HEK293 (cell line): ENCODE measurements around the gene RDX.

Source experiments
- CTCF ChIA-PET: fragments of 350-600 bp; formaldehyde crosslinking; extraction: SDS; loops from one replicate; lab custom pipeline; 2021; ENCODE audit warnings: antibody characterized with exemption; lab: Yijun Ruan, JAX
- POLR2A ChIA-PET: fragments of 300-600 bp; formaldehyde crosslinking; extraction: SDS; loops from one replicate; lab custom pipeline; 2020; ENCODE audit warnings: antibody characterized with exemption, inconsistent platforms; lab: Yijun Ruan, JAX
- H3K27ac ChIP-seq: fragments of 200-500 bp; sonication (Bioruptor generic); 2 replicates; pipeline ENCODE4 v1.5.1; 2014; ENCODE audit warnings: low read depth, low read length, control low read depth, inconsistent platforms; ENCODE audit errors: extremely low read depth
- H3K36me3 ChIP-seq, 2 experiments: fragments of 200-500 bp in 1 of 2; sonication (Bioruptor generic) in 1 of 2; 1 replicate in 1 of 2; 2 replicates in 1 of 2; pipeline ENCODE4 v1.5.1; 2014 to 2017; ENCODE audit warnings: inconsistent platforms in 2 of 2, low read length in 2 of 2; ENCODE audit not compliant: control insufficient read depth in 2 of 2, insufficient read depth in 1 of 2
- H3K4me1 ChIP-seq: fragments of 200-500 bp; sonication (Bioruptor generic); 2 replicates; pipeline ENCODE4 v1.5.1; 2014; ENCODE audit warnings: mild to moderate bottlenecking, low read length, inconsistent platforms; ENCODE audit not compliant: control insufficient read depth, insufficient read depth
- H3K4me3 ChIP-seq: 2 replicates; pipeline ENCODE4 v1.5.1; 2011; ENCODE audit warnings: low read depth, mild to moderate bottlenecking, control low read depth, low read length, moderate library complexity
- H3K9me3 ChIP-seq: fragments of 200-500 bp; sonication (Bioruptor generic); 2 replicates; pipeline ENCODE4 v1.5.1; 2014; ENCODE audit warnings: low read depth, low read length, inconsistent platforms; ENCODE audit not compliant: control insufficient read depth, insufficient read depth
- BCL6B ChIP-seq: fragments of 450-650 bp; formaldehyde crosslinking; IDR thresholded peaks from 2 replicates; pipeline ENCODE4 v1.5.1; 2017; ENCODE audit warnings: missing biosample characterization, missing genetic modification characterization
- FEZF1 ChIP-seq: fragments of 450-650 bp; formaldehyde crosslinking; IDR thresholded peaks from 2 replicates; pipeline ENCODE4 v1.5.1; 2016; ENCODE audit warnings: missing biosample characterization, missing genetic modification characterization
- KLF1 ChIP-seq: fragments of 450-650 bp; formaldehyde crosslinking; IDR thresholded peaks from 2 replicates; pipeline ENCODE4 v1.5.1; 2016; ENCODE audit warnings: missing biosample characterization, missing genetic modification characterization
- KLF16 ChIP-seq: fragments of 450-650 bp; formaldehyde crosslinking; IDR thresholded peaks from 2 replicates; pipeline ENCODE4 v1.5.1; 2017; ENCODE audit warnings: missing biosample characterization, missing genetic modification characterization
- OSR2 ChIP-seq: fragments of 450-650 bp; formaldehyde crosslinking; IDR thresholded peaks from 2 replicates; pipeline ENCODE4 v1.5.1; 2016; ENCODE audit warnings: missing biosample characterization, missing genetic modification characterization
- PRDM4 ChIP-seq: fragments of 450-650 bp; formaldehyde crosslinking; IDR thresholded peaks from 2 replicates; pipeline ENCODE4 v1.5.1; 2017; ENCODE audit warnings: missing biosample characterization, missing genetic modification characterization
- SP2 ChIP-seq: fragments of 450-650 bp; formaldehyde crosslinking; IDR thresholded peaks from 2 replicates; pipeline ENCODE4 v1.5.1; 2016; ENCODE audit warnings: missing biosample characterization, missing genetic modification characterization
- SP7 ChIP-seq: fragments of 450-650 bp; formaldehyde crosslinking; IDR thresholded peaks from 2 replicates; pipeline ENCODE4 v1.5.1; 2016; ENCODE audit warnings: missing biosample characterization, missing genetic modification characterization
- TRIM28 ChIP-seq: IDR thresholded peaks from 2 replicates; pipeline ENCODE4 v1.6.1; 2011; ENCODE audit warnings: low read length, control low read depth, borderline replicate concordance
- YY2 ChIP-seq: fragments of 450-650 bp; formaldehyde crosslinking; IDR thresholded peaks from 2 replicates; pipeline ENCODE4 v1.5.1; 2016; ENCODE audit warnings: missing biosample characterization, missing genetic modification characterization
- ZBTB1 ChIP-seq: fragments of 450-650 bp; formaldehyde crosslinking; IDR thresholded peaks from 2 replicates; pipeline ENCODE4 v1.5.1; 2016; ENCODE audit warnings: missing biosample characterization, missing genetic modification characterization
- ZFP41 ChIP-seq: fragments of 450-650 bp; formaldehyde crosslinking; IDR thresholded peaks from 2 replicates; pipeline ENCODE4 v1.5.1; 2016; ENCODE audit warnings: missing biosample characterization, missing genetic modification characterization, borderline replicate concordance
- ZNF561 ChIP-seq: fragments of 450-650 bp; IDR thresholded peaks from 2 replicates; pipeline ENCODE4 v1.5.1; 2018; ENCODE audit warnings: missing biosample characterization, missing genetic modification characterization, borderline replicate concordance
- ZNF791 ChIP-seq: fragments of 450-650 bp; formaldehyde crosslinking; IDR thresholded peaks from 2 replicates; pipeline ENCODE4 v1.5.1; 2016; ENCODE audit warnings: missing biosample characterization, missing genetic modification characterization
- ZNF843 ChIP-seq: fragments of 450-650 bp; formaldehyde crosslinking; IDR thresholded peaks from 2 replicates; pipeline ENCODE4 v1.5.1; 2016; ENCODE audit warnings: missing biosample characterization, missing genetic modification characterization
- ZXDB ChIP-seq: fragments of 450-650 bp; formaldehyde crosslinking; IDR thresholded peaks from 2 replicates; pipeline ENCODE4 v1.5.1; 2016; ENCODE audit warnings: missing biosample characterization, missing genetic modification characterization
- TF ChIP-seq, protein P1 (sequence below): fragments of 450-650 bp; formaldehyde crosslinking; IDR thresholded peaks from 2 replicates; pipeline ENCODE4 v1.5.1; 2016; ENCODE audit warnings: missing biosample characterization, missing genetic modification characterization, low read depth
- TF ChIP-seq, protein P2 (sequence below): fragments of 450-650 bp; formaldehyde crosslinking; IDR thresholded peaks from 2 replicates; pipeline ENCODE4 v1.5.1; 2016; ENCODE audit warnings: missing biosample characterization, missing genetic modification characterization
- TF ChIP-seq, protein P3 (sequence below): fragments of 450-650 bp; IDR thresholded peaks from 2 replicates; pipeline ENCODE4 v1.5.1; 2018; ENCODE audit warnings: missing biosample characterization, mild to moderate bottlenecking, missing genetic modification characterization
- TF ChIP-seq, protein P4 (sequence below): fragments of 450-650 bp; formaldehyde crosslinking; IDR thresholded peaks from 2 replicates; pipeline ENCODE4 v1.5.1; 2016; ENCODE audit warnings: missing biosample characterization, missing genetic modification characterization
- TF ChIP-seq, protein P5 (sequence below): fragments of 450-650 bp; formaldehyde crosslinking; IDR thresholded peaks from 2 replicates; pipeline ENCODE4 v1.5.1; 2016; ENCODE audit warnings: missing biosample characterization, missing genetic modification characterization
- TF ChIP-seq, protein P6 (sequence below): fragments of 450-650 bp; formaldehyde crosslinking; optimal IDR thresholded peaks from 2 replicates; pipeline ENCODE3; 2016; ENCODE audit warnings: missing biosample characterization, mild to moderate bottlenecking, missing genetic modification characterization

Gene RDX

DNA sequence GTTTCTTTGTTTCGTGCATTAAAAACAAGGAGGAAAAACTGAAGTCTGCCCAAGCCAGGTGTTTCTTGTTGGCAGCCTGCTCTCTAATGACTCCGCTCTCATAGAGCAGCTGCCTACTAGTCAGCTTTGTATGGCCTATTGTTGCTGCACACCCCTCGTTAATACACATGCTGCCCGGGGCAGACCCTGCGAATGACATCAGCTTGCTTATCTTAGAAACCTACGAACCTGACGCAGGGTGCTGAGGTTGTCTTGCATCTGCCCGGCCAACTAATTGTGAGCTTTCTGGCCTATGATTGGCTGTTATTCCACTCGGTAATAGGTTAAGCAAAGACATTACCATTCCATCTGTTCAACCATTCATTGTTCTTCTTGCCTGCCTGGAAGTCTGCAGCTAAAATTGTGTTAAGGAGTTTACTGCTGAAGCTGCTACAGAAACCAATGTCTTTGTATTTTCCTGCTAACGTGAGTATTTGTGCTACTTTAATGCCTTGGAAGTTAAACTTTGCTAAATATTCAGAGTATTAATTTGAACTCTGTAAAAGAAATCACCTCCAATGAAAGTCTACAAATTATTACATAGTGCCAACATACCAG is 165.7 kb downstream of the RDX start (continued):
- TF ChIP-seq, protein P1, sequence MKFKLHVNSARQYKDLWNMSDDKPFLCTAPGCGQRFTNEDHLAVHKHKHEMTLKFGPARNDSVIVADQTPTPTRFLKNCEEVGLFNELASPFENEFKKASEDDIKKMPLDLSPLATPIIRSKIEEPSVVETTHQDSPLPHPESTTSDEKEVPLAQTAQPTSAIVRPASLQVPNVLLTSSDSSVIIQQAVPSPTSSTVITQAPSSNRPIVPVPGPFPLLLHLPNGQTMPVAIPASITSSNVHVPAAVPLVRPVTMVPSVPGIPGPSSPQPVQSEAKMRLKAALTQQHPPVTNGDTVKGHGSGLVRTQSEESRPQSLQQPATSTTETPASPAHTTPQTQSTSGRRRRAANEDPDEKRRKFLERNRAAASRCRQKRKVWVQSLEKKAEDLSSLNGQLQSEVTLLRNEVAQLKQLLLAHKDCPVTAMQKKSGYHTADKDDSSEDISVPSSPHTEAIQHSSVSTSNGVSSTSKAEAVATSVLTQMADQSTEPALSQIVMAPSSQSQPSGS (tag by site-specific recombination) = peak; percentile 73
- TF ChIP-seq, protein P2, sequence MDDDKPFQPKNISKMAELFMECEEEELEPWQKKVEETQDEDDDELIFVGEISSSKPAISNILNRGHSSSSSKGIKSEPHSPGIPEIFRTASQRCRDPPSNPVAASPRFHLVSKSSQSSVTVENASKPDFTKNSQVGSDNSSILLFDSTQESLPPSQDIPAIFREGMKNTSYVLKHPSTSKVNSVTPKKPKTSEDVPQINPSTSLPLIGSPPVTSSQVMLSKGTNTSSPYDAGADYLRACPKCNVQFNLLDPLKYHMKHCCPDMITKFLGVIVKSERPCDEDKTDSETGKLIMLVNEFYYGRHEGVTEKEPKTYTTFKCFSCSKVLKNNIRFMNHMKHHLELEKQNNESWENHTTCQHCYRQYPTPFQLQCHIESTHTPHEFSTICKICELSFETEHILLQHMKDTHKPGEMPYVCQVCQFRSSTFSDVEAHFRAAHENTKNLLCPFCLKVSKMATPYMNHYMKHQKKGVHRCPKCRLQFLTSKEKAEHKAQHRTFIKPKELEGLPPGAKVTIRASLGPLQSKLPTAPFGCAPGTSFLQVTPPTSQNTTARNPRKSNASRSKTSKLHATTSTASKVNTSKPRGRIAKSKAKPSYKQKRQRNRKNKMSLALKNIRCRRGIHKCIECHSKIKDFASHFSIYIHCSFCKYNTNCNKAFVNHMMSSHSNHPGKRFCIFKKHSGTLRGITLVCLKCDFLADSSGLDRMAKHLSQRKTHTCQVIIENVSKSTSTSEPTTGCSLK = no peak
- no peak for TF ChIP-seq KLF1
- no peak for TF ChIP-seq ZBTB1 (tag by site-specific recombination)
- 0 out of 2 replicates have a peak, but pooled peaks have one; percentile 54 for TF ChIP-seq ZXDB (tag by site-specific recombination)
- TF ChIP-seq TRIM28 = peak; percentile 93
- 0 out of 2 replicates have a peak, but pooled peaks have one; percentile 68 for TF ChIP-seq ZNF561 (tag by site-specific recombination)
- no peak for TF ChIP-seq ZFP41 (tag by site-specific recombination)
- TF ChIP-seq, protein P3, sequence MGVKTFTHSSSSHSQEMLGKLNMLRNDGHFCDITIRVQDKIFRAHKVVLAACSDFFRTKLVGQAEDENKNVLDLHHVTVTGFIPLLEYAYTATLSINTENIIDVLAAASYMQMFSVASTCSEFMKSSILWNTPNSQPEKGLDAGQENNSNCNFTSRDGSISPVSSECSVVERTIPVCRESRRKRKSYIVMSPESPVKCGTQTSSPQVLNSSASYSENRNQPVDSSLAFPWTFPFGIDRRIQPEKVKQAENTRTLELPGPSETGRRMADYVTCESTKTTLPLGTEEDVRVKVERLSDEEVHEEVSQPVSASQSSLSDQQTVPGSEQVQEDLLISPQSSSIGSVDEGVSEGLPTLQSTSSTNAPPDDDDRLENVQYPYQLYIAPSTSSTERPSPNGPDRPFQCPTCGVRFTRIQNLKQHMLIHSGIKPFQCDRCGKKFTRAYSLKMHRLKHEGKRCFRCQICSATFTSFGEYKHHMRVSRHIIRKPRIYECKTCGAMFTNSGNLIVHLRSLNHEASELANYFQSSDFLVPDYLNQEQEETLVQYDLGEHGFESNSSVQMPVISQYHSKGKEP = peak; percentile 89
- TF ChIP-seq KLF16 (tag by site-specific recombination) = no peak
- TF ChIP-seq BCL6B (tag by site-specific recombination) = no peak
- peak; percentile 46; the same call in 1 of the 2 replicates for TF ChIP-seq SP2
- no peak for TF ChIP-seq YY2 (tag by site-specific recombination)

DNA sequence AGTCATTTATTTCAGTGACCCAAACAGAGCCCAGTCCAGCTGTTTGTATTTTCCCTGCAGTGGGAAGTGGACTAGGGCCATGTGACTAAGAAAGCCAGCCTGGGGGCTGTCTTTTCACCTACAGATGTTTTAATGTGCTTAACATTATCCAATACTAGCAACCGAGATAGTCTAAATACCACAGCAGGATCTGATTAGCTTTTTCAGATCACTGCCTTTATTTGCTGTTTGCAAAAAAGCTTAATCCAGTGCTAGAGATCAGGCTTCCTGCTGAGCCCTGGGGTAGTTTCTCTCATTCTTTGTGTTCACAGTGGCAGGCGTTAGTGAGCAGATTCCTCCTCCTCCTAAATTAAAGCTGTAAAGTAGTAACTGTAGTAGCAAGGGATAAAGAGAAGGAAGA is 168.3 kb downstream of the RDX start:
- Histone ChIP-seq H3K36me3 (no peaks in the 10 kb centered on the region), H3K27ac (no peak overlapping the region), H3K9me3 (no peaks in the 10 kb centered on the region), H3K4me3 (no peak overlapping the region), H3K4me1 (peaks cover 11% of the 10 kb centered on the region; the same call in 1 of the 2 replicates)
- CTCF ChIA-PET = interaction anchor here (0.6 to 0.9 kb wide), 5 partner anchors 41 to 1300 kb away, joined by 3 to 6 read pairs (median 4); no protein-coding TSS in a partner anchor
- POLR2A ChIA-PET = interaction anchor here (0.7 to 0.8 kb wide), 2 partner anchors 13 to 69 kb away, joined by 3 read pairs; no protein-coding TSS in a partner anchor
- peak; percentile 58 for TF ChIP-seq OSR2 (tag by site-specific recombination)
- peak; percentile 72; the same call in 1 of the 2 replicates for TF ChIP-seq FEZF1 (tag by site-specific recombination)
- TF ChIP-seq, protein P4, sequence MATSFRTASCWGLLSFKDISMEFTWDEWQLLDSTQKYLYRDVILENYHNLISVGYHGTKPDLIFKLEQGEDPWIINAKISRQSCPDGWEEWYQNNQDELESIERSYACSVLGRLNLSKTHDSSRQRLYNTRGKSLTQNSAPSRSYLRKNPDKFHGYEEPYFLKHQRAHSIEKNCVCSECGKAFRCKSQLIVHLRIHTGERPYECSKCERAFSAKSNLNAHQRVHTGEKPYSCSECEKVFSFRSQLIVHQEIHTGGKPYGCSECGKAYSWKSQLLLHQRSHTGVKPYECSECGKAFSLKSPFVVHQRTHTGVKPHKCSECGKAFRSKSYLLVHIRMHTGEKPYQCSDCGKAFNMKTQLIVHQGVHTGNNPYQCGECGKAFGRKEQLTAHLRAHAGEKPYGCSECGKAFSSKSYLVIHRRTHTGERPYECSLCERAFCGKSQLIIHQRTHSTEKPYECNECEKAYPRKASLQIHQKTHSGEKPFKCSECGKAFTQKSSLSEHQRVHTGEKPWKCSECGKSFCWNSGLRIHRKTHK (tag by site-specific recombination) = no peak
- no peak for TF ChIP-seq ZNF791 (tag by site-specific recombination)
- peak; percentile 67 for TF ChIP-seq PRDM4
- 0 out of 2 replicates have a peak, but pooled peaks have one; percentile 22 for TF ChIP-seq ZNF843
- TF ChIP-seq, protein P5, sequence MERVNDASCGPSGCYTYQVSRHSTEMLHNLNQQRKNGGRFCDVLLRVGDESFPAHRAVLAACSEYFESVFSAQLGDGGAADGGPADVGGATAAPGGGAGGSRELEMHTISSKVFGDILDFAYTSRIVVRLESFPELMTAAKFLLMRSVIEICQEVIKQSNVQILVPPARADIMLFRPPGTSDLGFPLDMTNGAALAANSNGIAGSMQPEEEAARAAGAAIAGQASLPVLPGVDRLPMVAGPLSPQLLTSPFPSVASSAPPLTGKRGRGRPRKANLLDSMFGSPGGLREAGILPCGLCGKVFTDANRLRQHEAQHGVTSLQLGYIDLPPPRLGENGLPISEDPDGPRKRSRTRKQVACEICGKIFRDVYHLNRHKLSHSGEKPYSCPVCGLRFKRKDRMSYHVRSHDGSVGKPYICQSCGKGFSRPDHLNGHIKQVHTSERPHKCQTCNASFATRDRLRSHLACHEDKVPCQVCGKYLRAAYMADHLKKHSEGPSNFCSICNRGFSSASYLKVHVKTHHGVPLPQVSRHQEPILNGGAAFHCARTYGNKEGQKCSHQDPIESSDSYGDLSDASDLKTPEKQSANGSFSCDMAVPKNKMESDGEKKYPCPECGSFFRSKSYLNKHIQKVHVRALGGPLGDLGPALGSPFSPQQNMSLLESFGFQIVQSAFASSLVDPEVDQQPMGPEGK = no peak
- no peak for TF ChIP-seq SP7 (tag by site-specific recombination)
- TF ChIP-seq, protein P6, sequence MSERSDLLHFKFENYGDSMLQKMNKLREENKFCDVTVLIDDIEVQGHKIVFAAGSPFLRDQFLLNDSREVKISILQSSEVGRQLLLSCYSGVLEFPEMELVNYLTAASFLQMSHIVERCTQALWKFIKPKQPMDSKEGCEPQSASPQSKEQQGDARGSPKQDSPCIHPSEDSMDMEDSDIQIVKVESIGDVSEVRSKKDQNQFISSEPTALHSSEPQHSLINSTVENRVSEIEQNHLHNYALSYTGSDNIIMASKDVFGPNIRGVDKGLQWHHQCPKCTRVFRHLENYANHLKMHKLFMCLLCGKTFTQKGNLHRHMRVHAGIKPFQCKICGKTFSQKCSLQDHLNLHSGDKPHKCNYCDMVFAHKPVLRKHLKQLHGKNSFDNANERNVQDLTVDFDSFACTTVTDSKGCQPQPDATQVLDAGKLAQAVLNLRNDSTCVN (tag by site-specific recombination) = no peak
- TF ChIP-seq TRIM28 = 0 out of 2 replicates have a peak, but pooled peaks have one; percentile 42
